Lung (tissue), 12 donors: ENCODE results near the gene TNN. TPM values are rescaled to one million over a fixed set of nuclear protein-coding genes. Genes with fewer than 3 reads are reported as not detected.

ENCODE experiments used
- ATAC-seq: fragments of 200-7000 bp; cut with Tn5 transposase; one replicate; pipeline ENCODE4 v1.9.1; 2020; ENCODE audit warnings: moderate number of reproducible peaks; ENCODE audit not compliant: insufficient read depth, low FRiP score
- DNase-seq, 3 donors: peaks; one replicate each; pipeline ENCODE4 v3.0.0-alpha.2; 2013 to 2017
- H3K27ac ChIP-seq, 2 donors: one replicate each; pipeline ENCODE4 v1.5.1; 2013; ENCODE audit warnings: mild to moderate bottlenecking in 2 of 2, moderate library complexity in 2 of 2, control low read depth in 1 of 2, inconsistent platforms in 1 of 2, low read depth in 1 of 2, low read length in 1 of 2
- H3K27me3 ChIP-seq, 3 donors: one replicate each; pipeline ENCODE4 v1.5.1; 2013; ENCODE audit warnings: low read length in 2 of 3; ENCODE audit not compliant: control insufficient read depth in 3 of 3, insufficient read depth in 3 of 3
- H3K36me3 ChIP-seq, 4 donors: one replicate each; pipeline ENCODE4 v1.5.1; 2013; ENCODE audit warnings: low read length in 4 of 4, mild to moderate bottlenecking in 1 of 4, moderate library complexity in 1 of 4; ENCODE audit not compliant: control insufficient read depth in 4 of 4, insufficient read depth in 4 of 4
- H3K4me1 ChIP-seq, 5 donors: one replicate each; pipeline ENCODE4 v1.5.1; 2013; ENCODE audit warnings: low read length in 5 of 5, mild to moderate bottlenecking in 2 of 5, moderate library complexity in 1 of 5; ENCODE audit not compliant: control insufficient read depth in 5 of 5, insufficient read depth in 5 of 5
- H3K4me3 ChIP-seq: one replicate; pipeline ENCODE4 v1.5.1; 2013; ENCODE audit warnings: mild to moderate bottlenecking, control low read depth, moderate library complexity
- H3K9ac ChIP-seq, 2 donors: one replicate each; pipeline ENCODE4 v1.5.1; 2013; ENCODE audit warnings: low read length in 2 of 2, control low read depth in 1 of 2; ENCODE audit not compliant: insufficient read depth in 1 of 2
- H3K9me3 ChIP-seq, 4 donors: one replicate each; pipeline ENCODE4 v1.5.1; 2013; ENCODE audit warnings: low read length in 3 of 4, mild to moderate bottlenecking in 1 of 4, moderate library complexity in 1 of 4; ENCODE audit not compliant: control insufficient read depth in 4 of 4, insufficient read depth in 3 of 4
- WGBS, 2 donors: extraction: QIAGEN DNeasy Blood & Tissue Kit; methylation state at CpG; one replicate each; pipeline ENCODE4 v1.1.7; 2013; 5-methylcytosine and 5-hydroxymethylcytosine counted together
- polyA plus RNA-seq, 2 donors: library from polyadenylated mRNA; stranded (reverse); fragments of 200-250 nt; gene quantifications; one replicate each; pipeline ENCODE4 v1.2.1, GENCODE V29; 2013
- total RNA-seq, 2 donors: library from RNA; depleted of rRNA in 1 of 2; stranded (reverse); fragments of >200 nt in 1 of 2; gene quantifications; one replicate each; pipeline ENCODE4 v1.2.1, GENCODE V29; 2014 to 2021
- TF ChIP-seq, protein P1 (sequence below): IDR thresholded peaks from 2 replicates; pipeline ENCODE4 v1.5.1; 2012; ENCODE audit warnings: mild to moderate bottlenecking; ENCODE audit errors: control extremely low read depth, extremely low read depth
- donor health status: control.
- donor health status: control.
- donor health status: Bipolar disorder and iron deficiency.
- donor health status: healthy.
- donor health status: DM: yes; HTN: yes; CAD: no.

Gene TNN
- total and polyA plus RNA-seq, 4 donors: 0.02 to 1.3 (median 0.04) TPM; not detected in 1

DNA sequence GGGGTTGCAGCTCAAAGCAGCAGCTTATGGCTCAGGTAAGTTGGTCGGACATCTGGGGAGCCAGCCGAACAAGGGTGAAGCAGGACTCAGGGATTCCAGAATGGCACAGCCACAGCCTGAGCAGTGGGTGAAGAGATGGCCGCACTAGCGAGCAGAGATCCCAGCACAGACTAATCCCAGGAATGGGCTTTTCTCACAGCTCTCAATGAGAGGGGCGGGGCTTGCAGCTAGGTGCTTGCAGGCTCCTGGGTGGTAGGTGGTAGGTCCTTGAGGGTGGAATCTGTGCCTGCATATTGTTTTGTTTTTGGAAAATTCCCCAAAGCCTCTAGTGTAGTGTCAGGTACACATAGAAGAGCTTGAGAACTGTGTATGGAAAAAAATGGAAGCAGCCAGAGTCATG, 116.0 kb downstream of the TNN start:
- ATAC-seq (no peak), DNase-seq (no peak)
- Histone ChIP-seq H3K9me3 (no peaks in the 10 kb centered on the region), H3K27ac (no peak overlapping the region), H3K36me3 (peaks cover 0 to 21% (median 0%) of the 10 kb centered on the region in 4 donors), H3K27me3 (no peaks in the 10 kb centered on the region), H3K4me3 (no peak overlapping the region), H3K9ac (no peak overlapping the region), H3K4me1 (peaks cover 0 to 37% (median 0%) of the 10 kb centered on the region in 5 donors)
- TF ChIP-seq, protein P1, sequence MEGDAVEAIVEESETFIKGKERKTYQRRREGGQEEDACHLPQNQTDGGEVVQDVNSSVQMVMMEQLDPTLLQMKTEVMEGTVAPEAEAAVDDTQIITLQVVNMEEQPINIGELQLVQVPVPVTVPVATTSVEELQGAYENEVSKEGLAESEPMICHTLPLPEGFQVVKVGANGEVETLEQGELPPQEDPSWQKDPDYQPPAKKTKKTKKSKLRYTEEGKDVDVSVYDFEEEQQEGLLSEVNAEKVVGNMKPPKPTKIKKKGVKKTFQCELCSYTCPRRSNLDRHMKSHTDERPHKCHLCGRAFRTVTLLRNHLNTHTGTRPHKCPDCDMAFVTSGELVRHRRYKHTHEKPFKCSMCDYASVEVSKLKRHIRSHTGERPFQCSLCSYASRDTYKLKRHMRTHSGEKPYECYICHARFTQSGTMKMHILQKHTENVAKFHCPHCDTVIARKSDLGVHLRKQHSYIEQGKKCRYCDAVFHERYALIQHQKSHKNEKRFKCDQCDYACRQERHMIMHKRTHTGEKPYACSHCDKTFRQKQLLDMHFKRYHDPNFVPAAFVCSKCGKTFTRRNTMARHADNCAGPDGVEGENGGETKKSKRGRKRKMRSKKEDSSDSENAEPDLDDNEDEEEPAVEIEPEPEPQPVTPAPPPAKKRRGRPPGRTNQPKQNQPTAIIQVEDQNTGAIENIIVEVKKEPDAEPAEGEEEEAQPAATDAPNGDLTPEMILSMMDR: no peak
- 94% methylated on average over 5 of the region's 5 CpGs for WGBS, 2 donors

DNA sequence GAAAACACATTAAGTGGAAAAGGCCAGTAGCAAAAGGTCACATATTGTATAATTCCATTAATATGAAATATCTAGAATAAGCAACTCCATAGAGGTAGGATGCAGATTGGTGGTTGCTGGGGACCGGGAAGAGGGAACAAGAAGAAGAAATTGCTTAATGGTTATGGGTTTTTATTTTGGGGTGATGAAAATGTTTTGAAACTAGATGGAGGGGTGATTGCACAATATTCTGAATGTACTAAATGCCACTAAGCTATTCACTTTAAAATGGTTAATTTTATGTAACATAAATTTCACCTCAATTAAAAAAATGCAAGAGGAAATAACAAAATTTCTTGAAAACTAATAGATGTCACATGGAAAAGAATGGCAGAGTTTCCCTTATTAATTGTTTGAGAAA, 118.3 kb downstream of the TNN start:
- no peaks in the 10 kb centered on the region for H3K9me3 ChIP-seq
- no peaks in the 10 kb centered on the region for H3K27me3 ChIP-seq
- H3K9ac ChIP-seq: no peak overlapping the region
- peaks cover 0 to 29% (median 0%) of the 10 kb centered on the region in 5 donors for H3K4me1 ChIP-seq
- no peak for DNase-seq
- no peak overlapping the region for H3K4me3 ChIP-seq
- H3K36me3 ChIP-seq: peaks cover 0 to 18% (median 0%) of the 10 kb centered on the region in 4 donors
- no peak overlapping the region for H3K27ac ChIP-seq
- ATAC-seq: no peak
- 39 to 67% methylated on average over 1 of the region's 1 CpG for WGBS, 2 donors
- TF ChIP-seq, protein P1: no peak

DNA sequence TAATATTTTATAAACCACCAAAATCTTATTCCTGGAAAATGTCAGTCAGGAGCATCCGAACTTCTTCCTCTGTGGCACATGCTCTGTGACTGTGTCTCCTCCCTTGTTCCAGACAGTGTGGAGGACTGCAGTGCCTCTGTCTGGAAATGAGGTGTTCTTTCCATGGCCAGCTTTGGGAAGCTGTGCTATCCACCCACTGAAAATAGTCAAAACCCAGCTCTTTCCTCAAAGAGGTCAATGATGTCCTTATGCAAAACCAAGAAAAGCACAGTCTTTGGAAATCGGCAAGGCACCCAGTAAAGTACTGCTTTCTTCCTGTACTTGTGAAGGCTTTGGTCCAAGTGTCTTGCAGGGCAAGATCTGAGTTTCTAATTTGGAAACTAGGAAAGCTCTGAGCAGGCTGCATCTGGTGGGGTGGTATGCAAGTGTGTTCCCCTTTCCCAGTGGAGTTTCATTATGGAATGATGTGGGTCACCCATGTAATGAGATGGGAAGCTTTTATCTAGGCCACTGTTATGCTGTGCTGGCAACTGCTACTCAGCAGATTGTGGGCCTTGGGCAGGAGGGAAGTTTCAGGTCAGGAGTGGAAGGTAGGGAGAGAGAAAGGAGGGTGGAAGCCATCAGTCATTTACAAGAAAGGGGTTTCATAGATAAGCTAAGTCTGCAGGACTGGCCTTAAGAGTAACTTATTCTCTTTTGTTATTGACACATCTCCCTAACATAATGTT, 119.0 kb downstream of the TNN start:
- 44 to 51% methylated on average over 2 of the region's 2 CpGs for WGBS, 2 donors
- ATAC-seq: no peak
- H3K4me3 ChIP-seq: no peak overlapping the region
- peaks cover 0 to 27% (median 3%) of the 10 kb centered on the region in 5 donors for H3K4me1 ChIP-seq
- no peaks in the 10 kb centered on the region for H3K27me3 ChIP-seq
- no peak overlapping the region for H3K9ac ChIP-seq
- no peak for DNase-seq
- H3K27ac ChIP-seq: peak overlapping the region in 1 of 2 donors; percentile 24
- H3K36me3 ChIP-seq: peaks cover 0 to 18% (median 0%) of the 10 kb centered on the region in 4 donors
- TF ChIP-seq, protein P1: no peak
- no peaks in the 10 kb centered on the region for H3K9me3 ChIP-seq

DNA sequence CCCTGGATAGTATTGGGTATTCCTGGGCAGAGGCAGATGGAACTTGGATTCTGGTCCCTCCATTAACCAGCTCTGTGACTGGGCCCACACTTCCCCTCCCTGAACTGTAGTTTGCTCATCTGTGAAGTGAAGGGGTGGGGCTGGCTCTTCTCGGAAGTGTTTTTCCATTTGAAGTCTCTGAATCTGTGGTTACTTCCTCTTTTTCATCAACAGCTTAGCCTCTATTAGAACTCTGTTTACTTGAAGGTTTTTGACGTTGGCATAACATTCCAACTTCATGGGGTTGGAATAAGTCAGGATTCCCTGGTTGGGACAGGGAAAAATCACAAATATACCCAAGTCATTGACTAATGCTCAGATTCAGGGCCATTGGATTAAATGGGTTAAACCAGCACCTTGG, 121.3 kb downstream of the TNN start:
- peaks cover 0 to 8% (median 0%) of the 10 kb centered on the region in 4 donors for H3K36me3 ChIP-seq
- WGBS, 2 donors: 2 to 6% methylated on average over 2 of the region's 2 CpGs
- H3K9me3 ChIP-seq: no peaks in the 10 kb centered on the region
- no peaks in the 10 kb centered on the region for H3K27me3 ChIP-seq
- ATAC-seq (no peak), DNase-seq (no peak)
- peaks cover 0 to 27% (median 7%) of the 10 kb centered on the region in 5 donors for H3K4me1 ChIP-seq
- no peak overlapping the region for H3K9ac ChIP-seq
- no peak overlapping the region for H3K4me3 ChIP-seq
- peak overlapping the region in 1 of 2 donors; percentile 62 for H3K27ac ChIP-seq
- TF ChIP-seq, protein P1: no peak
